ENCODE data around the gene TRIM31.
A peak's percentile ranks its signal among the peaks of the same experiment; 100 is the strongest.
"Not testable (repeated sequence)": the region's sequence is repeated elsewhere in the genome, so short reads cannot be mapped to it uniquely, and the experiment has no call there.

TRIM31 gene

DNA sequence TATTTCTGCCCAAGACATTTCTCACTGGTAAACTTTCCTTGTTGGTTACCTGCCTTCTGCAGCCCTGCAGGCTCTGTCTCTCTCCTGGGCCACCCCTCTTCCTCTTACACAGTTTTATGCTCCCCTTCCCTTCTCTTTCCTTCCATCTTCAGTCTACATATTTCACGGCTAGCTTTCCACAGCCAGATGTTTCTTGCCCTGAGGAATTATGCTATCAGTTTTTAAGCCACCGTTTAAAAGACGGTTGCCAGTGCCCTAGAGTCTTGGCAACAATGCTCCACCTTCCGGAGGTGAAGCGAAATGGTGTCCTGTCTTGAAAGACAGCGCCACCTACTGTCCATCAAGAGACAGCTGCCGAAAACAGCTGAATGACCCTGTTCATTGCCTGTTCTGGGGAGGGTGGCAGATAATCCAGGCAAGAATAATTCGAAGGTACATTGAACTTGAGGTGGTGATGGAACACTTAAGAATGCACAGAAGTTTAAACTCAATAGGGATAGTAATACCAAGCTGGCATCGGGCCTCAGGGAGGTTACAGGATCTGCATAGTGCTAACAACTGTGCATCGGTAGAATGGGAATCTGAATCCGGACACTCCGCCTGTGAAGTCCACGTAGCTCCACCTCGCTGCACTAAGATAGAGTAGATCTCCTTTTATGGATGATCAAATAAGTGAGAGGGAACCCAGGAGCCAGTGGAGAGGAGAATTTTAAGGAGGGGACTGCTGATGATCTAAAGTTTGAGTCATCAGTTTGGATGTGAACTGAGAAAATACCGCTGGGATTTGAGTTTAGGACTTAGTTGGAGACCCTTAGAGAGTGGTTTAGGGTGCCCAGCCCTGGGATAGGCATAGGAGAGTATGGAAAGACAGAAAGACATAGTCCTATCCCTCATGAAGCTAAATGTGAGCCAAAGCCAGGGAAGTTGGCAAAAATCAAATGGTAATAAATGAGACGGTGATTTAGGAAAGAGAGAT is 18.3 kb upstream of the TRIM31 start:
- peaks cover 76% of the 10 kb centered on the region for H3K27me3 Mint-ChIP-seq
- DNase-seq (peak; percentile 60 to 68), ATAC-seq (peak; percentile 91)
- no peak overlapping the region for H3K27ac Mint-ChIP-seq
- H3K9me3 Mint-ChIP-seq: no peaks in the 10 kb centered on the region
- H3K4me1 Mint-ChIP-seq: peaks cover 33% of the 10 kb centered on the region
- peak overlapping the region in 1 of 2 donors; percentile 24 for H3K4me3 Mint-ChIP-seq

DNA sequence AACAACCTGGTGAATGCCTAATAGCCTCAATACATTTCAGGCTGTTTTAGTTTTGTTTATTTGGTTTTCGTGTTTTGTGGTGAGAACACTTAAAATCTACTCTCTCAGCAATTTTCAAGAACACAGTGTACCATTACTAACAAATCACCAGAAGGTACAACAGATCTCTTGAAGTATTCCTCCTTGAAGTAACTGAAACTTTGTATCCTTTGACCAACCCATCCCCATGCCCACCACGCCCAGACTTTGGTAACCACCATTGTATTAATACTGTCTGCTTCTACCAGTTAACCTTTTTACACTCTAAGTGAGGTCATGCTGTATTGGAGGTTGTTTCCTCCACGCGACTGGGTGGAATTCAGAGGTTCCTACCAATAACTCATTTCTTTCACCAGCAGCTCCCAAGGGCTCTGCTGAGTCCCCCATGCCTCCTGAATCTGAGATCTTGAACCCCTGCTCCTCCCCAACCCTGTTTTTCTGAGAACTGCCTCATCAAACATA is 17.3 kb upstream of the TRIM31 start:
- Mint-ChIP-seq H3K4me3 (no peak overlapping the region), H3K27me3 (peaks cover 78% of the 10 kb centered on the region), H3K27ac (no peak overlapping the region), H3K4me1 (peaks cover 28% of the 10 kb centered on the region), H3K9me3 (no peaks in the 10 kb centered on the region)
- ATAC-seq (no peak), DNase-seq (no peak)

DNA sequence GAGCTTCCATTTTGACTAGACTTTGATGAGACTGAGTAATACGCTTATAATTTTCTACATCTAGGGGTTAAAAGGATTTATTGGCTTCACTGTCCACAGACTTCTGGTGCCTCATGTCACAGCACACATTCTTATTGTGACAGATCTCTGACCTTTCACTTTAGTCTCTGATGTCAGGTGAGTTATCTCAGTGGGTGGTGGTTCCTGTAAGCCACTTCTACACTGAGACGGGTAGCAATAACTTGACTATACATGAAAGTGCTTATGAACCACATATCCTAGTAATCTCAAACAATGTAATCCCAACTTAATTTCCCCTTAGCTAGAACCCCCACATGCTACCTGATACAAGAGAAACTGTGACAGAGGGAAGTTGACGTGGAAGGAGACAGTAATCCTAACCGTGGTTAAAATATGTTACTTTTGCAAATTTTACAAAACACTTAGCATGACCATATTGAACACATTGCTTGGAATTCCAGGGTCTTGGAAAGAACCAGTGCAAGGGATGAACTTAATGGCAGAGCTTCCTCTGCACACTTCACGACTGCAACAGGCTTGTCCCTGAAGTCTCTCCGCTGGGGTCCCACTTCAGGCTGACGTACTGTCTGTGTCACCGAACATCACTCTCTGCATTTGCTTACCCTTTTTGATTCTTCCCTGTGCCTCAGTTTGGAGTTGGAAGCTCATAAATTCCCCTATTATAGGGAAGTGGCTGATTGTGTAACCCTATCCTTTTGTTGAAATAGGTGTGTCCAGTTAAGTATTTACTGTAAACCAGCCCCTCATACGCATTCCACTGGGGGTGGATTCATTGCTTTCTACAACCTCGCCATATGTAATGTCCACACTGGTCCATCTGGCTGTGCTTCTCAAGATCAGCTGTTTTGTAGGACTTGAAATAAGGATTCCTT is 16.6 kb upstream of the TRIM31 start:
- peak; percentile 68 for ATAC-seq
- Mint-ChIP-seq H3K4me1 (peaks cover 28% of the 10 kb centered on the region), H3K4me3 (no peak overlapping the region), H3K27me3 (peaks cover 77% of the 10 kb centered on the region), H3K9me3 (no peaks in the 10 kb centered on the region), H3K27ac (no peak overlapping the region)
- DNase-seq: no peak

DNA sequence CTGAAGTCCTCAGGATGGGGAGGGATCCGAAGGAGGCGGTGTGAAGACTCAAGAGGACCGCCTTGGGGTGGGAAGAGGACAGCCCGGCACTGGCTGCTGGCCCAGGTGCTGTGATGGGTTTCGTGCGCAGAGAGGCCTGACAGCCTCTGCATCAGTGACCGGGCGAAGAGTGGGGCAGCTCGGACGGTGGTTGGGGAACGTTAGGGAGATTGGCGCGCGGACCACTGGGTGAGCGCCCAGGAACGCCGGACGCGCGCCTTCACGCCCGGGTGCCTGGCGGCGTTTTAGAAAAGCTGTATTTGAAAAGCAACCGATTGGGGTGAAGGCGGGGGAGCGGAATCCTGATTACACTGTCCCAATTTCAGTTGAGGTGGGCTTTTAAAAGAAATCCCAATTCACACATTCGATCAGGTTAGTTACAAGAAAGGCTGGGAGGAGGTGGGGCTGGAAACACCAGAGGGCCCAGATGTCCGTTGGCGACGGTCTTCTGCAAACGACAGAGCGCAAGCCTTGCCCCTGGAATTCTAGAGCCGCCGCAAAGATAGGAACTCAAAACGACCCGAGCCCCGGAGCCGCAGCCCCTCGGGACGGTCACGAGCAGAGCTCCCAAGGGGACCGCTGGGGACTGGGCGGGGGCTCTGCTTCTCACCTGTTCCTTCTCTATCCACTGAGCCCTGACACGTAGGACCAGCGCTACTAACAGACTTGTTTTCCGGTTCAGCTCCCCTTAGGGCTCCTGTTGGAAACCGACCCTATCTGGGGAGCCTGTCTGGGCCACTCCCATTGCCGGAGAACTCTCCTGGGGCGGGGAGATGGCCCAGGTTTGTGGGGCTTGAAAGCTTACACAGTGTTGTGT is 14.6 kb upstream of the TRIM31 start:
- H3K27me3 Mint-ChIP-seq: peaks cover 81% of the 10 kb centered on the region
- H3K9me3 Mint-ChIP-seq: no peaks in the 10 kb centered on the region
- peak overlapping the region in 1 of 2 donors; percentile 9 for H3K4me3 Mint-ChIP-seq
- DNase-seq (no peak), ATAC-seq (no peak)
- H3K4me1 Mint-ChIP-seq: peaks cover 28% of the 10 kb centered on the region
- no peak overlapping the region for H3K27ac Mint-ChIP-seq

DNA sequence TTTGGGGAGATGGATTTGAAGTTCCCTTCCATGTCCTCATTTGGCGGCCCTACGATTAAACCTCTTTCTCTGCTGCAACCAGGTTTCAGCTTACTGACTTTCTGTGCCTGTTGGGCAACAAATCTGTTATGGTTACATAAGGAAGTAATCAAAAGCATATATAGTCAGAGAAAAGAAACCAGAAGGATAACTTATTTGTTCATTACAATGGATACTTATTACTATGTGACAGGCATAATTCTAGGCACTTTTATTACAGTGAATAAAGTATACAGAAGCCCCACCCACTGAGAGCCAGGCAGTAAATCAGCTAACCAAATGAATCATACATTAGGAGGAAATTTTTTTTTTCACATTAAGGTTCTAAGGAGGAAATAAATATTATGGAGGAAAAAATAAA is 9.6 kb upstream of the TRIM31 start:
- Mint-ChIP-seq H3K4me1 (peaks cover 5% of the 10 kb centered on the region), H3K27me3 (peaks cover 58% of the 10 kb centered on the region), H3K4me3 (no peak overlapping the region), H3K27ac (no peak overlapping the region), H3K9me3 (no peaks in the 10 kb centered on the region)
- no peak for DNase-seq
- no peak for ATAC-seq

- ATAC-seq (no peak), DNase-seq (no peak)
- no peaks in the 10 kb centered on the region for H3K9me3 Mint-ChIP-seq
- H3K4me1 Mint-ChIP-seq: no peaks in the 10 kb centered on the region
- peaks cover 51% of the 10 kb centered on the region for H3K27me3 Mint-ChIP-seq
- H3K4me3 Mint-ChIP-seq: no peak overlapping the region
- H3K27ac Mint-ChIP-seq: no peak overlapping the region
These were observed 8.8 kb upstream of the TRIM31 start for GRCh38 chr6:30121446-30122366.

GRCh38 chr6:30118691-30119090 is 5.8 kb upstream of the TRIM31 start:
- not testable (repeated sequence) for DNase-seq, ATAC-seq, H3K4me3 Mint-ChIP-seq, H3K9me3 Mint-ChIP-seq, H3K4me1 Mint-ChIP-seq, H3K27ac Mint-ChIP-seq
- peaks cover 48% of the 10 kb centered on the region for H3K27me3 Mint-ChIP-seq

DNA sequence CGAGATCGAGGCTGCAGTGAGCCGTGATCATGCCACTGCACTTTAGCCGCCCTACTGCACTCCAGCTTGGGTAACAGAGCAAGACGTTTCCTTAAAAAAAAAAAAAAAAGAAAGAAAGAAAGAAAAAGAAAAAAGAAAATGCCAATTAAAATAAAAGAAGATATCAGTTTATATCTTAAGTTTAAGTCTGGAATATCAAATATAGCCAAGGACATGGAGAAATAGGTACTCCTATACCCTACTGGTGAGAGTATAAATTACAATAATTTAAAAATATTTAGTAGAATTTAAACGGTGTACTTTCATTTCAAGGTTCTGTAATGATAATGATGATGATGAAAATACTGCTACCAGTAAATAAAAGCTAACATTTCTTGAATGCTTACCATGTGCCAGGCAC is 3.8 kb upstream of the TRIM31 start:
- H3K4me1 Mint-ChIP-seq: peaks cover 15% of the 10 kb centered on the region
- peaks cover 52% of the 10 kb centered on the region for H3K27me3 Mint-ChIP-seq
- ATAC-seq (no peak), DNase-seq (no peak)
- H3K27ac Mint-ChIP-seq: no peak overlapping the region
- H3K4me3 Mint-ChIP-seq: no peak overlapping the region
- H3K9me3 Mint-ChIP-seq: no peaks in the 10 kb centered on the region

- Mint-ChIP-seq H3K9me3 (no peaks in the 10 kb centered on the region), H3K27me3 (peaks cover 62% of the 10 kb centered on the region), H3K27ac (no peak overlapping the region), H3K4me1 (peaks cover 15% of the 10 kb centered on the region), H3K4me3 (peak overlapping the region in 1 of 2 donors; percentile 0)
- DNase-seq (no peak), ATAC-seq (no peak)
These were observed 951 bp upstream of the TRIM31 start for GRCh38 chr6:30113841-30114240.

DNA sequence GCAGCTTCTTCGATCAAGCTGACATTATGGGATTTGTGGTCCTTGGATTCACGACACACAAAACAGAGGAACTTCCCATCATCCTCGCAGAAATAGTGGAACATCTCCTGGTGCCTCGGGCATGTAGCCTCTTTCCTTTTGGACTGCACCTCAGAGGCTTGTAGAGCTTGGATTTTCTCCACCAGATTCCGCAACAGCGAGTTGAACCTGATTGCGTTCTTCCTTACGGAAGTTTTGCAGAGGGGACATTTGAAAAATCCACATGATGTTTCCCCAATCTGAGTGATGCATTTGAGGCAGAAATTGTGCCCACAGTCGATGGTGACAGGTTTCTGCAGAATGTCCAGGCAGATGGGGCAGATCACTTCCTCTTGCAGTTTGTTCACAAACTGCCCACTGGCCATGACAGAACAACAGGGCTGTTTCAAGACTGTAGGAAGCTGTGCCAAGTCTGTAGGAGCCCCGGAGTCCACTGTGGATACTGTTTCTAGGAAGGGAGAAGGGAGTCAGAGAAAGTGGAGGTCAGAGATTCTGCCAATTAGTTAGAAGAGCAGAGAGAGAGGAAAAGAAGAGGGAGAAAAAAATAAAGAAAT is 392 bp downstream of the TRIM31 start:
- Mint-ChIP-seq H3K4me3 (peak overlapping the region in 1 of 2 donors; percentile 40), H3K27ac (peak overlapping the region in 1 of 2 donors; percentile 28), H3K4me1 (peaks cover 28% of the 10 kb centered on the region), H3K27me3 (peaks cover 64% of the 10 kb centered on the region), H3K9me3 (no peaks in the 10 kb centered on the region)
- DNase-seq (no peak), ATAC-seq (no peak)

GRCh38 chr6:30111266-30111856 is 1.5 kb downstream of the TRIM31 start:
- DNase-seq: no peak
- Mint-ChIP-seq H3K27me3 (peaks cover 72% of the 10 kb centered on the region), H3K4me1 (peaks cover 29% of the 10 kb centered on the region), H3K4me3 (no peak overlapping the region), H3K27ac (peak overlapping the region in 1 of 2 donors; percentile 16), H3K9me3 (no peaks in the 10 kb centered on the region)
- no peak for ATAC-seq

DNA sequence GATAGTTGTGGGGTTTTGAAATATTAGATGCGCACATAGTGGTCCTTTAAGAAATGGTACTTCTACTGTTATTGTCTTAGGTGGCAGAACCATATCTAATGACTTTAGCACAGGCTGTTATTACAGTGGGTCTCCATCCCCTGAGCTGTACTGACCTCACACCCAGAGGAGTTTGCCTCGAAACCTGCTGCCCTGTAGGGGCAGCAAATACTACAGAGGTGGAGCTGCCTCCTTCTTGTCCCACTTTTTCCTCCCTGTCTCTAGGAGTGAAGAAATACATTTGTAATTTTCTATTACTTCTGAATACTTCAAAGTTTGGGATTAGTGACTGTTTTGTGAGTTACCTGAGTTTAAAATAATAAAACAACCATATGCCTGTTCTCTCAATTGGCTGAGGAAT is 8.2 kb downstream of the TRIM31 start:
- DNase-seq (no peak), ATAC-seq (no peak)
- Mint-ChIP-seq H3K9me3 (no peaks in the 10 kb centered on the region), H3K4me3 (no peak overlapping the region), H3K27ac (no peak overlapping the region), H3K27me3 (peaks cover 81% of the 10 kb centered on the region), H3K4me1 (peaks cover 52% of the 10 kb centered on the region)

DNA sequence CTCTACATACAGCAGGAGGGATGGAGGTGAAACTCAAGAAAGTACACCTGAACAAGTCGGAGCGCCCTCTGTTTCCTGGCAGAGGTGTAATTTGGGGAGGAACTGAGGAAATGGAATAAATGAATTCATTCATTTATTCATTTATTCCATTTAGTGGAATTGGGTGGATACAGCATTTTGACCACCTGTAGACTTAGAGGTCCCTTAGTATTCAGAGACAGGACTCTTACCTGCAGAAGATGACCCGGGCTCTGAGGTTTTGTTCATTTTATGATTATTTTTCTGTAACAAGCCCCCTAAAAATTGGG is 9.1 kb downstream of the TRIM31 start:
- Mint-ChIP-seq H3K4me3 (peak overlapping the region; percentile 77 to 90), H3K4me1 (peaks cover 52% of the 10 kb centered on the region), H3K27me3 (peaks cover 84% of the 10 kb centered on the region), H3K9me3 (no peaks in the 10 kb centered on the region), H3K27ac (no peak overlapping the region)
- ATAC-seq (no peak), DNase-seq (no peak)

Data from stimulated activated naive CD8-positive, alpha-beta T cell treated with anti-CD3 and anti-CD28 coated beads, Interleukin-15, amount 100 ng/mL, for 72 hours (primary cell).